ENCODE measurements around the gene CDC14A. TPM values are rescaled to one million over a fixed set of nuclear protein-coding genes. Genes with fewer than 3 reads are reported as not detected.

Gene CDC14A
- total and polyA plus RNA-seq, 2 of the 8 experiments (the other 6 are each of a cell fraction or from before 2014, with no cell fraction given): 3.2 to 8.9 TPM

DNA sequence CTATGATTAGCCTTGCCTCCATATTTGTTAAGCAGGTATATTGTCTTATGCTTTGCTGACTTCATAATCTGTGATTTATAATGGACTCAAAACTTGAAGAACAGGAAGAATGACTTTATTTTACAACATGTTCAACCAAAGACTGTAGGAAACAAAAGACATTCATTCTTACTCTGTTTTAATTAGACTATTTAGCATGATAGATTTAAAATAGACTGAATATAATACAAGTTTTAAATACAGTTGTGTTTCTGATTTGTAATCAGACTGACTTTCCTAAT, 63.1 kb downstream of the CDC14A start (continued):
- TF ChIP-seq KDM5A (IDR thresholded peaks at IDR 0.05; ENCODE audit: low read length) (no peak), NANOG (IDR thresholded peaks at IDR 0.05; ENCODE audit: insufficient read depth, low read depth, low read length, poor library complexity, severe bottlenecking) (no peak)

Data from H1 (cell line).